Gastrocnemius medialis (tissue), 4 donors: Measurements from ENCODE around the gene NTM.

Source experiments
- CTCF ChIP-seq, 5 experiments: fragments of 450-650 bp in 3 of 5; fragments of 200-600 bp in 2 of 5; sonication (generic) in 2 of 5; IDR thresholded peaks in 4 of 5; conservative IDR thresholded peaks in 1 of 5; 1 replicate in 4 of 5; 2 replicates in 1 of 5; pipeline ENCODE4 v1.5.1; 2016 to 2019; ENCODE audit warnings: antibody characterized with exemption in 5 of 5, mild to moderate bottlenecking in 3 of 5, moderate library complexity in 3 of 5
- POLR2A ChIP-seq, 2 donors: fragments of 450-650 bp; IDR thresholded peaks; one replicate each; pipeline ENCODE4 v1.6.1; 2017; ENCODE audit warnings: antibody characterized with exemption in 2 of 2, mild to moderate bottlenecking in 2 of 2, moderate library complexity in 2 of 2

GRCh38 chr11:132298357-132298756, 927.9 kb downstream of the NTM start:
- TF ChIP-seq CTCF (IDR thresholded peaks at IDR 0.05 in 4 of 5, conservative IDR thresholded peaks at IDR 0.05 in 1 of 5) (no peak), POLR2A (IDR thresholded peaks at IDR 0.05) (no peak)
